ENCODE results near the gene SEMA5B. TPM values are rescaled to one million over a fixed set of nuclear protein-coding genes. Genes with fewer than 3 reads are reported as not detected.

The SEMA5B gene
- total RNA-seq, 1 donor from 2014 or later: under 0.01 TPM

DNA sequence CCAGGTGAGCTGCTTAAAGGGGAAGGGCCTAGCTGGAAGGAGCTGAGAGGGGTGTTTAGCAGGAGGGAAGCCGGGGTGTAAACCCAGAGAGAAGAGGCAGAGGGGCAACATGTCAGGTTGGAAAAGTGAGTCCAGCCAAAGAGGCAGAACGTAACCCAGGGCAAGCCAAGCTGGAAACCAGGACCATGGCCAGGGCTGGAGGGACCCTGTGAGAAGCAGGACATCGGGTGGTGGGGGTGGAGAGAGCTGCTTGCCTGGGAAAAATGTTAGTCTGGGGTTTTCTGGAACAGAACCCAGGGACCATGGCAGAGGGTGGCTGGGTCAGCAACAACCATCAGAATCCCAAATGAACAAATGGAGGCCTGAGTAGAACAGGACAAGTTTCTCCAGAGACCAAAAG lies 32.6 kb downstream of the SEMA5B start:
- DNase-seq (ENCODE audit: low read depth in 2 of 2): no peak

DNA sequence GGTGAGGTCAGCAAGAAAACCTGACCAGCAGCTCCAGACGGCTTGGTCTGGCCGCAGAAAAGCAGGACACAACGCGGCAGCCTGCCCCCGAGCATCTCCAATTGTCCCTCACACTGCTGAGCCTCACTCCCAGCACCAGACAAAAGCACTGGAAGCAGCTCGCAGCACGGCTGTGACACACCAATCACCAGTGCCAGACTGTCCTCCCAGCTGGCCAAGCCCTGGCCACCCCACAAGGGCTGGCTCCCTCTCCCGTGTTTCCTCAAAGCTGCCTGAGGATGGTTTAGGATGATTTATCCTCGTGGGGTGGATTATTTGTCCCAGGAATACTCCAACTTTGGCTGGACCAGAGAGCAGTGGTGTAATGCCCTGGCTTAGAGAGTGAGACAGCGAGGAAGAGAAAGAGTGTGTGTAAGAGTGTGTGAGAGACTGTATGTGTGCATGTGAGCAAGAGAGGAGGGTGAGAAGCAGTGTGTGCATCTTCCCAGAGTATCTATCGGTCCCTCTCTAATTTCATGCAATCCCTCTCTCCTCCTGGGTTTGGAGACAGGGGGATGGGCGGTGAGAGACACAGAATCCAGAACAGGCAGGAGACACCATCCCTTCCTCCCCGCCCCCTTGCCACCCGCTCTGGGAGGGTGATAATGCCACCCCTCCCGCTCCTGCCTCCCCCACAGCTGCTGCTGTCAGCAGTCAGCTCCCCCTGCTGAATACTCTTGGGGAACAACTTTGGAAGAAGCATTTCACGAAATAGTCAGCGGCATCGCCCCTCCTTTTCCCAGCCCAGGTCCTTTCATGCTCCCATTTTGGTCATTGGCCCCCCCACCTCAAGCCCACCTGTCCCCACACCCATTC lies 34.2 kb downstream of the SEMA5B start:
- no peak for DNase-seq (ENCODE audit: low read depth in 2 of 2)

DNA sequence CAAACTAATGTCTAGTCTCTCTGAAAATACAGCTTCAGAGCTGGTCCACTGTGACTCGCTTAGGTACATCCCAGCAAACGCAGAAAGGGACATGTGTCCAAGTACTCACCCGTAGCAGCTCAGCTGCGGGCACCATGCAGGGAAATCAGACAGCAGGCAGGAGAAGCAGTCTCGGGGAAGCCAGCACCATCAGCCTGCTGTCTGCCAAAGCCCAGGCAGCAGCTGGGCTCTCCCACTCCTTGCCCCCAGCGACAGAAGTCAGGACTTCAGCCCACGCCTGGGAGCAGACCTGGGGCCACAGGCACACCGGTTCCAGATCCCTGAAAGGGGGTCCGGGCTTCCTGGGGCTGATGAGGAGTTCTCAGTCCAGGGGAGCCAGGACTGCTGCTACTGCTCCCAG lies 34.9 kb downstream of the SEMA5B start:
- no peak for DNase-seq (ENCODE audit: low read depth in 2 of 2)

DNA sequence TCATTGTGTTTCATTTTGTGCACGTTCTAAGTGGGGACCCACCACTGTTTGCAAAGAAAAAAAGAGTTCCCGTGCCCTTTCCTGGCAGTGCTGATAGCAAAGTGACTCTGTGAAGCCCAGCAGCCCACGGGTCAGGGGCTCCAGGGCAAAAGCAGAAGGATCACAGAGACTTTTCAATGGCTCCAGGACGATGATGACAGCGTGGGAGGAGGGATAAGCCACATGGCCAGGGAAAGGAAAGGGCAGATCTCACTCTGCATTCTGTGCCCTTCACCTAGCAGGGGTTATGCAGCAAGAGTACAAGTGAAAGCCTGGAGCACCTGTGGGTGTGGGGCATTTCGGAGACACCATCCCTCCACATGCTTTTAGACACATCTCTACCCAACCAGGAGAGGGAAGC lies 35.4 kb downstream of the SEMA5B start:
- no peak for DNase-seq (ENCODE audit: low read depth in 2 of 2)

DNA sequence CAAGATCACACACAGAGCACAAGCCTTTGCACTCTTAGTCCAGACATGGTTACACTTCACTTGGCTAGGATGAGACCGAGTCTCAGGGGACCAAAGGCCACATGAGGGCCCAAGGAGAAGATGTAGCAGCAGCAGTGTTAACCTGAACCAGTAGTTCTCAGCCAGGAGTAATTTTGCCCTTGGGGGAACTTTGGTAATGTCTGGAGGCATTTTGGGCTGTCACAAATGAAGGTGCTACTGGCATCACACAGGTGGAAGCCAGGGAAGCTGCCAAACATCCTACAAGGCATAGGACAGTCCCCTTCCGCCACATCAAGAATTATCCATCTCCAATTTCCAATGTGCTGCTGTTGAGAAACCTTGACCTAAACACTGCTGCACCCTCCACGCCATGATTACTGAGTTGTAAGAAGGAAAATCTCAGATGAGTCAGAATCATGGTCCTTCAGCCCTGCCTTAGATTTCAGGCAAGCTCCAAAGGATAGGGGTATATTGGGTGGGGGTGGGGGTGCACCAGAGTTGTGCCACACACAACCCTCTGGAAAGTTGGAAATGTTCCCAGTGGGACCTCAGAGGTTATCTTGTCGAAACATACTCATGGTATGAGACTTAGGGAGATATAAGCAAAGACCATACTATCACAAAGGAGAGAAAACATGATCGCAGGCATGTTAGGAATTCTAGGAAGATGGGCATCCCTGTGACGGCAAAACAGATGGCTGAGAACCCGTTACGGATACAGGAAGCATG lies 36.2 kb downstream of the SEMA5B start:
- DNase-seq (ENCODE audit: low read depth in 2 of 2): no peak

DNA sequence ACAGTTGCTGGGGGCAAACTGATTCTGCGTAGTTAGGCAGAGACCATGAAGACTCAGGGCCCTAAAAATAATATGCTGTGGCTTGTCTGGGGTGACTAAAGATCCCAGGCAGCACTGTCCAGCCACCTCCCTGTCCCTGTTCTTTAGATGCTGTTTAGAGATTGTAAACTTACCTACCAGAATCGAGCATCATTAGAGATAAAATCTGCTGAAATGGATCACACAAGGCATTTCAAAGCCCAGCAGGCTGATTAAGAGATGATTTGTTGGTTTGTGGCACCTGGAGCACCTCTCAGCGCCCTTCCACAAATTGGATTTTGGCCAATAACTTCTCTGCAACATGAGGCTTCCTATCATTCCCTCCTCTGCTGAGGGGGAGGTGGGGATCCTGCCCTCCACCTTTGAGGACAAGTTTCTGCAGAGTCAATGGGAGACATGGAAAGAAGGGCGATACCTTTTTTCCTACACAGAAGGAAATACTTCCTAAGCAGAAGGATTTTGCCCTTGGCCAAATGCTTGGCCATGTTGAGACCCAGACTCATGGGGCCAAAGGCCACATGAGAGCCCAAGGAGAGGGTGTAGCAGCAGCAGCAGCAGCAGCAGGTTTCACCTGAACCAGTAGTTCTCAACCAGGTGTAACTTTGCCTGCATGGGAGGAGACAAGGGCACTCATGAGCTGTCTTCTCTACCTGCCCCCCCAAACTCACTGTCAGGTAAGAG lies 37.5 kb downstream of the SEMA5B start:
- no peak for DNase-seq (ENCODE audit: low read depth in 2 of 2)

DNA sequence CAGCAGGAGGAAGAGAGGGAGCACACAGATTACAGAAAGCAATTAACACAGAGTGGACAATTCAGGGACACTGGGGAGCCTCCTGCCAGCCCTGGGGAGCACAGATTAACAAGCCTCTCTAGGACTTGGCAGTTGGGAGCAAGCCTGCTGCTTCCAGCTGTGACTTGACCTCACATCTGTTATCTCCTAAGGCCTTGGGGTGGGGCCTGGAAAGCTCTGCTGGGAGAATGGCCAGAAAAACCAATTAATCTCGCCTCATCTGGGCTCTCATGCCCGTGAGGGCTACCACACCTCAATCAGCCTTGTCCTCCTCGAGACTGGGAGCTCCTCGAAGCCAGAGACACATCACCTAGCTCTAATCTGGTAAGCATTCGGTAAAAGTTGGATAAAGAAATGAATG lies 39.1 kb downstream of the SEMA5B start:
- DNase-seq (ENCODE audit: low read depth in 2 of 2): no peak

DNA sequence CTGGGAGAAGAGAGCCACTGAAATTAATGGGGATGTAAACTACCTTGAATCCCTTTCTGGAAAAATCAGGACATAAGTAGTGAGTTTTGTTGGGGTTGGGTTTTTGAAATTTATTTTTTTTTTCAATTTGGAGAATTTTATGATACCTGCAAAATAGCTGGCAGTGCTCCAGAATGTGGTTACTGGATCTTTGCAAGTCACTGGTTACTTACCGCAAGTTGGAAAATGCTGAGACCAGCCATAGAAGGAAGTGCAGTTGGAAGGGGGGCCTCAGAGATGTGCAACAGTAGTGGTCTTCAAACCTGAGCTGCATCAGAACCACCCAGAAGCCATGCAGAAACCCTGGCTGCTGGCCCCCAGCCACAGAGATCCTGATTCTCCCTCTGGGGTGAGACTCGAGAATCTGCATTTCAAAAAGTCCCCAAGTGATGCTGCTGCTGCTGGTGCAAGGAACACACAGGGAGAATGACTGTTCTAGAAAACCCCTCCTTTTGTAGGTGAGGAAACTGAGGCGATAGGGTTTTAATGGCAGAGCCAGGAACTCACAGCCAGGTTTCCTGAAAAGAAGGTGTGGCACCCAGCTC lies 39.7 kb downstream of the SEMA5B start:
- no peak for DNase-seq (ENCODE audit: low read depth in 2 of 2)

DNA sequence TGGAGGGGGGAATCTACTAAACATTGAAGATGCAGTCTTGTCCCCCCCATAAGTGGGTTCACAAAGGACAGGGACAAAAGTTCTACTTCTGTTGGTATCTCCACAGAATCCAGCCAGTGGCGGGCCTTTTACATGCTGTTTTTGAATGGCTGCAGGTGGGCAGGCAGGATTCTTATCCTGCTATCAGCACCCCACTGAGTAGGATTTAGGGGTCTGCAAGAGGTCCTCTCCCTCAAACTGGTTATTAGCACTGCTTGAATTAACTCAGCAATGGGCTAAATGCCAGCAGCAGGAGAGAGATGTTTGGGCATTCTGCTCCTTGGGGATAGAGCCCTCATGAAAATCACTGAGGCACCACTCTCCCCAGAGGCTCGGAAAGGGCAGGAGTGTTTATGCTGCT lies 40.3 kb downstream of the SEMA5B start:
- no peak for DNase-seq (ENCODE audit: low read depth in 2 of 2)

DNA sequence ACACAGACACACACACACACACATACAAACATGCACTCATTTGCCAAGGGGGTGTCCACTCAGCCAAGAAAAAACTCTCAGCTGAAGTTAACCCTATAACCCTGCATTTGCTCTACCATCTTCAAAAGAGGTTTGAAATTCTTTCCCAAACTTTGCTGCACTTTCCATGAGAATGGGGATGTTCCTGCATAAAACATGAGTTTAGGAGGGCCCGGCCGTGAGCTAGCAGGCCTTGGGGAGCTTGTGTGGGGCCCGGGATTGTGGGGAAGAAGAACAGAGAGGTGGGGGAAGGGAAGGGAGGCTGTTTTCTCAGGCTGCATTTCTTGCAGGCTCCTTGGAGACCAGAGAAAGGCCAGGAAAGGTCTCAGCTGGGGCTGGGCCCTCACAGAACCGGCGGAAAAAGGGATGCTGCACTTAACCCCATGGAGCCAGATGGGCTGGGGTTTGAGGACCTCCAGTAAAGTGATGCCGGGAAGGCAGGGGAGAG lies 40.8 kb downstream of the SEMA5B start:
- no peak for DNase-seq (ENCODE audit: low read depth in 2 of 2)

DNA sequence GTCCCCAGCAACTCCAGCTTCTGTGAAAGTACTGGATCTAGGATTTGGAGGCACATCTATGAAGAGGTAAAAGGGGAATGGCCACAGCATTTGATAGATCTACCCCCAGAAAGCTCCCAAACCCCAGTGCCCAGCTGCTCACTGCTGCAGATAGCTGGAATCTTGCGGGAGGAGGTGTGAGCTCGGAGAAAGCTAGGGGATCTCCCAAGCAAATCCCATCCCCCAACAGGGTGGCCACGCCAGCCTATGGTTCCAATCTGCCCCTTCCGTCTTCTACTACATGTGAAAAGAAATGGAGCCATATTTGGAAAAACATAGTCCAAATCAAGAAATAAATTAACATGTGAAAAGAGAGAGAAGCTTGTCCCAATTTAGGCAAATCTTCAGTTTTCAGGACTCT lies 42.0 kb downstream of the SEMA5B start:
- DNase-seq (ENCODE audit: low read depth in 2 of 2): no peak

DNA sequence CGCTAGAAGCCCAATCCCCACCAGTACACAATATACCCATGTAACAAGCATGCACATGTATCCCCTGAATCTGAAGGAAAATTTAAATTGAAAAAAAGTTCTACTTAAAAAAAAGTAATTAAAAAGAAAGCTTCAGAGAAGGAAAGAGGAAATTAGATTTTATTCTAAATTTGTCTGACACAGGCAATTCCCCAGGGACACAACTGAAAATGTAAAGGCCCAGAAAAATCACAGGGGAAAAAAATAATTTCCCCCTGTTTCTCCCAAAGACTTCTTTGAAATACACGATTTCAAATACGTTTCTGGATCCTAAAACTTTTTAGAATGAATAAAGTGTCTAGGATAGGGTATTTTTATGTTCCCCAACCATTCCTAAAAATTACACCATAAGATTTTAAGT lies 42.9 kb downstream of the SEMA5B start:
- no peak for DNase-seq (ENCODE audit: low read depth in 2 of 2)

DNA sequence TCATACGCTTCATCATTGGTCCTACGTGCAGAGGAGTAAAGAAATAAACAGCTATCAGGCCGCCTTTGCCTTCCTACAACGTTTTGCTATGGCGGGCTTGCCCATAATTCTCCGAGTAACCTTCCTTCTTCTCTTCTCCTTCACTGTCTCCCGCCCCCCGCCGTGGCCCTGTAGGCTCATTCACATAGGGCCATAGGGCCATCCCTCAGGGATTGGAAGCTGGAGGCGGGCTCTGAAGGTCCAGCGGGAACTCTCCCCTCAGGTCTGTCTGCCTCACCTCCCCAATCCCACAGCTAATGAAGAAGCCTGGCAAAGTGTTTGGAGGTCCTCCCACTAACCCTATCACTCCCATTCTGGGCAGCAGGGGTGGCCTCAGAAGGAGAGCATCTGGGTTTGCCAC lies 43.6 kb downstream of the SEMA5B start:
- DNase-seq (ENCODE audit: low read depth in 2 of 2): no peak

DNA sequence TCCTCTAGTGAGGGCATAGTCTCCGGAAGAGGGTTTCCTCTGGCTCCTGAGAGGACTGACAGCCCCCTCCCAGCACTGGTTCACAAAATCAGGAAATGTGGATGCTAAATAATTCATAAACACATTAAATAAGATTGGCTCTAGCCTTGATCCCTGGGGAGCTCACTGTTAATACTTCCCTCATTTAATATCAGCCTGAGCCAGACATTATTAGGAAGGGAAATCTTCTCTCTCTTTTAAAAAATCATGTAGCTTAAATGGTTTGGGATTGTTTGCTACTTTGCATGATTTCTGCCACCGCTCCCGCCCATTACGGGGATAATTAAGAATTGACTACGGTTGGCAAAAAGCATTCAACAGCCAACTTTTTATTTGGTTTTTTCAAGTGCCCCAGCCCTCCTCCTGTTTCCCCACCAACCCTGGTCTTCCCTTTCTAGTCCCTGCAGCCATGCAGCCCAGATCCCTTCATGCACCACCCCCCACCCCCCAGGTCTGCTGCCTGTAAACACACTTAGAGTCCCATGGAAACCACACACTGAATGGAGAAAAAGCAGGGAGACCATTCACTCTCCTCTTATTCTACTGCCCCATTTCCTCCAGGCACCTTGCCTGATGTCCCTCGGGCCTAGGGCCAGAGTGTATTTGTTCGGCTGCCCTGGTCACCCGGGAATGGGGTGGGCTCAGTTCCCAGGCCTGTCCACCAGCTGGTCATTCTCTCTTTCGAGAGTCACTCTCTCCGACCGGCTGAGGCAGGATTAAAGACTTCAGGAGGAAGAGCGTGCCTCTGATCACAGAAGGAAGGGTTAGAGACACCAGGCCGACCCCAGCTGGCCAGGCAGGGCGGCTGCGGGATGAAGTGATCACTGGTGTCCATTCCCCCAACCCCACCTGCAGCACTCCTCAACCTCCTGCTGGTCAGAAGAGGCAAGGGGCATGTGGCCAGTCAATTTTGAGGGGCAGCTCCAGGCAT lies 45.1 kb downstream of the SEMA5B start:
- no peak for DNase-seq (ENCODE audit: low read depth in 2 of 2)

DNA sequence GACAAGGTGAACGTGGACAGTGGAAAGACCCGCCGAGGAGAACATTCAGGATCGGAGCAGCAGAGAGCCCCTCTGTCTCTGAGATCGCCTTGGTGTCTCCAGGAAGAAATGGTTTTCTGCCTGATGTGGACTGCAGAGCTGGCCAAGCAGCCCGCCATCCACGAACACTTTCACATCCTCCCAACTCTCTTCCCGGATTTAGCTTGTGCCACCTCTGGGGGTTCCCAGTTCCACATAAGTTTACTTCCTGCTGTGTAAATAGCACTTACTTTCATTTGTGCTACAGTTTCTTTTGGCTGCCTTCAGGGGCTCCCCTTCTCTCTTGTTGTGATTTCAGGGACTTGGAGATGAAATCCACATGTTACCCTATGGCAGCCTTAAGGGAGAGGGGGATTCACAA lies 48.4 kb downstream of the SEMA5B start:
- DNase-seq (ENCODE audit: low read depth in 2 of 2): no peak

DNA sequence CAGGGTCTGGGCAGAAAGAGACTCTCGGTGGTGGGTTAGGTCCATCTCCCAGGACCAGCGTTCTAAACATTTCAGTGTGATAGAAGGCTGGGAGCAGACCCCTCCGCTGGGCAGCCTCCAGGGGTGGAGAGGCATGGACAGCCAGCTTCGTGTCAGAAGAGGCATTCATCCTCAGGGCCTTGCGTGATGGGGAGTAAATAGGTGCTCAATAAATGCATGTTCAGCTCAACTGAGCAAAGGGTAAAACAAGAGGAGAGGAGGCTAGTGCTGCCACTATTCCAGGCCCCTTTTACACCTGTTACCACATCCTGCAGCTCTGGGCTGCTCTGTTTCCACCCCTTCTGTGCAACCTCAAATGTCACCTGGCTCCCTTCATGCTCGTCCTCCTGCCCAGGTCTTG lies 49.0 kb downstream of the SEMA5B start:
- no peak for DNase-seq (ENCODE audit: low read depth in 2 of 2)

DNA sequence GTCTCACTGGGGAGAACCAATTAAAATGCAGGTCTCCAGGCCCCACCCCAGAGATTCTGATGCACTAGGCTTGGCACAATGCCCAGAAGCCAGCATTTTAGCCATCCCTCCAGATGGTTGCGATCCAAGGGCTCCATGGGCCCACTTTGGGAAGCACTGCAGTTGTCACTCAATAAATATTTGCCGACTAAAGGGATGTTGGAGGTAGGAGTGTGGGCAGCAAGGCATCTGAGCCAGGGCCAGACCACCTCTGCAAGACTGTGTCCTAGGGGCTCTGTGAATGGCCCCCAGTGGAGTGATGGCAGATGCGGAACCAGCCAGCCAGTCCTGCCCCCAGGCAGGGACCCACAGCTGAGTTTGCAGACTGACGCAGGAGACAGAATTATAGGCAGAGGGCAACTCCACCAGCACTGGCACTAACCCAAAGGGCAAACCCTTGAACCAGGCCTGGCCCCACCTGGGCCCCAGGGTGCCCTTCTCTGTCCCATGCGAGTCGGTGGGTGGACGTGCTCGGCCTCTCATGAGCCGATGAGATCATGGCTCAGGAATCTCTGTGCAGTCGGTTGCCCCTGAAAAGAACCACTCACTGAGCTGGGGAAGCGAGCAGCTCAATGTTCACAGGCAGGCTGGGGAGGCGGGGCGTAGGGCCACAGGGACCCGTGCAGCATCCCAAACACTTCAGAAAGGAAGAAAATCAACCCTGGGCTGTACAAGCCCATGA lies 49.7 kb downstream of the SEMA5B start:
- DNase-seq (ENCODE audit: low read depth in 2 of 2): no peak

DNA sequence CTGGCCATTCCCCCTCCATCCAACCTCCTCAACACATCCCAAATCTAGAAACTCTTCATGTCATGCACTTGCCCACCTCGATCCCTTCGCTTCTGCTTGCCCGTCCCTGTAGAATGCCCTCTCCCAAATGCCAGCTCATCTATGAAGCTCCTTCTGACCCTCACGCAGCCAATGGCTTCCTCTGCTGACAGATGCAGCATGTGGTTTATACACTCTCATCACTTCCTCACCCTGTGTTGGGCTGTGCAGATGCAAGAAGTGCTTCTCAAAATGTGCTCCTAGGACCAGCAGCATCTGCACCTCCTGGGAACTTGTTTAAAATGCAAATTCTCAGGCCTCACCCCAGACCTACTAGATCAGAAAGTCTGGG lies 51.7 kb downstream of the SEMA5B start:
- no peak for DNase-seq (ENCODE audit: low read depth in 2 of 2)

DNA sequence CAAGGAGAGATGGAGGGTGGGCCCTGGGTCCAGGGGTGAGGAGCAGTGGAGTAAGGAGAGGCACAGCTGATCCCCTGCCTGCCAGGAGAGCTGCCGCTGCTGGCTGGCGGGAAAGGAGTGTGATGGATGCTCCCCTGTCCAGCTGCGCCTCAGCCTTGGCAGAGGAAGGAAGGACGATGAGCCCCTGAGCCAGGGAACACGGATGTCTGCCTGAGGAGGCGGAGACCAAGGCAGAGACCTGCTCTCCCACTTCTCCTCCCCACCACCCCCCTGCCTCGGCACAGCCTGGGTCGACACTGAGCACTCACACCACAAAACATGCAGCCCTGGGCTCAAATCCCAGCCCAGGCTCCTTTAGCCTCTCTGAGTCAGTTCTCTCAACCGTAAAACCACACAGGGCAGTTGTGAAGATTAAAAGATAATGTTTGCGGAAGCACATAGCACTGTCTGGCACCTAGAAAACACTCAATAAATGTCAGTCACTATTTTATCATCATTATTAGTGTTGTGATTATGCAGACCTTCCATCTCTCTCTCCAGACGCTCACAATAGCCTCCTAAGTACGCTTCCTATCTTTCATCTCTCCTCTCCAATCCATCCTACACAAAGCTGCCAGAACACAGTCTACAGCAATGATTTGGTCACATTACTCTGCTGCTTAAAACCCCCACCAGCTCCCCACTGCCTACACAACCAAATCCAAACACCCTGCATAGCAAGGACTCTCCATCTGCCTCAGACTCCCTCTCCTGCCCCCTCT lies 52.2 kb downstream of the SEMA5B start:
- DNase-seq (ENCODE audit: low read depth in 2 of 2): no peak

Measured in lung microvascular endothelial cell (primary cell).